ENCODE measurements around the gene CSRP3.
A peak's percentile ranks its signal among the peaks of the same experiment; 100 is the strongest.
"Not testable (repeated sequence)": the region's sequence is repeated elsewhere in the genome, so short reads cannot be mapped to it uniquely, and the experiment has no call there.

Gene CSRP3

DNA sequence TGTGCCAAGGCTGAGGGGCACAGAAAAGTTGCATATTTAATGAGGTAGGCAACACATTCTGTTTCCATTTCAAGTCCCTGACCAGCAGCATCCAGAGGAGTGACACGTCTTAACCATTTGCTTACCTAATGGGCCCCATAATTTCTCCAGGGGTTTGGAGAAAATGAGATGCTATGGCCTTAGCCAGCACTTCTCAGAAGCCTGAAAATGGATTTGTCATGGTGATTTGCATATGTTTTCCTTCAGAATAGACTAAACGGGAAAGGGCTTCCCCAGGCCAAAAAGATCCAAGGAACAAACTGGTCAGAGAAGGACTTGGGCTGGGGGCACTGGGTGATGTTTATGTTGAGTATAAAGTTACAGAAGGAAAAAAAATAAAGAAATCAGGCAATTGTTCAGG is 16.7 kb downstream of the CSRP3 start:
- DNase-seq, result no peak

DNA sequence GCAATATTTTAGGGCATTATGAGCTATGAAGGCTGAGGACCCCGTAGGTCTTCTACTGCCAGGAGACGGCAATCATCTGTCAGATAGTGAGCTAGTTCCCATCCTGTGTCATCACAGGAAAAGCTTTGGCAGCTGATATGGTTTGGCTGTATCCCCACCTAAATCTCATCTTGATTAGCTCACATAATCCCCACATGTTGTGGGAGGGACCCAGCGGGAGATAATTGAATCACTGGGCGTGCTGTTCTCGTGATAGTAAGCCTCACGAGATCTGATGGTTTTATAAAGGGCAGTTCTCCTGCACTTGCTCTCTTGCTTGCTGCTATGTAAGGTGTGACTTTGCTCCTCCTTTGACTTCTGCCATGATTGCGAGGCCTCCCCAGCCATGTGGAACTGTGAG is 18.1 kb downstream of the CSRP3 start:
- no peak for DNase-seq

DNA sequence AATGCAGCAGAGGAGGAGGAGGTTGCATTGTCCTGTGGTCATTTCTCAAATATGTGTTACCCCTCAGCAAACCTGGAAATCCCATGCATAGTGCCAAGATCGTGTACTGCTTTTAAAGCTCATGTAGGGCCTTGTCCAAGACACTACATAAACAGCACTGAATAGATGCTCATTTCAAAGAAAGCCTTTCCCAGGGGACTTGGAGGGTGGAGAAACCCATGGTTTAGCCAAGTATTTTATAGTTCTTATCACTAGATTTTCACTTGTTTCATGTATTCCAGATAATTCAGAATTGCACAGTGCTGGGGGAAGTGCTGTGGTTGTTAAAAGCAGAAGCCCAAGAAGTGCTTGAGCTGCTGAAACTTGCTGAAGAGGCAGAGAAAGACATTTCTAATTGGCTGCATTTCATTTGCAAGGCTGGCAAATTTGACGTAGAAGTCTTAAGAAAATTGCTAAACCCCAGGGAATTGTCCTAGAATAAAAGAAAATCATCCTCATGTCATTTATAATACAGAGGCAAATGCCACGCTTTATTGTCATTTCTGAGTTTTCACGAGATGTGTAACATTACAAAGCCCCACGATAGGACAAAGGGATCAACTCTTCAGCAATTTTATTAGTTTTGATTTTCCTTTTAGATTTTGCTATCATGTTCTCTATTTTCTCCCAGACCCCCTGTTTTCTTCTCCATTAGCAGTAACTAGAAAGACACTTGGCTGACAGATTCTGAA is 20.1 kb downstream of the CSRP3 start:
- no peak for DNase-seq

DNA sequence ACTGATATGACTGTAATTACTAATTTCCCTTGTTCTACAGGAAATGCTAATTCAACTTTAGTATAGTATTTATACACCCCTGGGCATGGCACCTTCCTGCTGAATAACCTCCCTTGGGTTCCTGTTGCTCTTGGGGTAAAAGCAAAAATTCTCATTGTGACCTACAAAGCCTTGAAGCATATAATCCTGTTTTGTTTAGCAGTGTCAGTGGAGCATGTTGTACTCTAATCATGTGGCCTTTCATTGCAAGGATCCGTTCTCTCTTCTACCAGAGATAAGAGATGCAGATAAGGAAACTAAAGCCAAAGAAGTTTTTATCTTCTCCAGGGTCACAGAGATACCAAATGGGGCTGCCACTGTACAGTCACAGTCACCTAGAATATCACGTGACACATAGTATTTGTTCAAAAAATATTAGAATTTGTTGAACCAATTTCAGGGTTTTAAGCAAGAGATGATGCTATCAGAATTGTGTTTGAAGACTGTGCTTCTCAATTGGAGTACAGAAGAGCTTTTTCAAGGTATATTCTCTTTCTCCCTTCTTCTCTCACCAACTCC is 25.1 kb downstream of the CSRP3 start:
- no peak for DNase-seq

DNA sequence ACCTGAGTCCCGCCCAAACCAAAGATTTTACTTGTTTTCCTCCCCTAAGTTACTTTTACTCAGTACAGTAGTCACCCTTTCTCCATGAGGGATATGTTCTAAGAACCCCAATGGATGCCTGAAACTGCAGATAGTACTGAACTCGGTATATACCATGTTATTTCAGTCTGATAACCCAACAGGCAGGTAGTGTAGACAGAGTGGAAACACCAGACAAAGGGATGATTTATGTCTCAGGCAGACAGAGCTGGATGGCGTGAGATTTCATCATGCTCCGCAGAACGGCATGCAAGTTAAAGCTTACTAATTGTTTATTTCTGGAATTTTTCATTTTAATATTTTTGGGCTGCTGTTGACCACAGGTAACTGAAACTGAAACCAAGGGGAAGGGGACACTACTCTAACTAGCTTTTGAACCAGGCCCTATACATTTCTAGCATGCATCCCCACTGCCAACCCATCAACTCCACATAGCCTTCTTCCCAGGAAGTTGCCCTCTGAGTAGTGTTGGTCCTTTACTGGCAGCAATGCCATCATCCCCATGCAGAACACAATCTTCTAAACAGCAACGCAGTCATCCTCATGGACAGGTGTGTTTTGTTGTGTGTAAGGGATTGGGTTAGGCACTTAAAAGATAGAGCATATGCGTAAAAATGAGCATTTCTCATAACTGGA is 27.7 kb downstream of the CSRP3 start:
- DNase-seq, result peak in 1 of 2 experiments; percentile 18

DNA sequence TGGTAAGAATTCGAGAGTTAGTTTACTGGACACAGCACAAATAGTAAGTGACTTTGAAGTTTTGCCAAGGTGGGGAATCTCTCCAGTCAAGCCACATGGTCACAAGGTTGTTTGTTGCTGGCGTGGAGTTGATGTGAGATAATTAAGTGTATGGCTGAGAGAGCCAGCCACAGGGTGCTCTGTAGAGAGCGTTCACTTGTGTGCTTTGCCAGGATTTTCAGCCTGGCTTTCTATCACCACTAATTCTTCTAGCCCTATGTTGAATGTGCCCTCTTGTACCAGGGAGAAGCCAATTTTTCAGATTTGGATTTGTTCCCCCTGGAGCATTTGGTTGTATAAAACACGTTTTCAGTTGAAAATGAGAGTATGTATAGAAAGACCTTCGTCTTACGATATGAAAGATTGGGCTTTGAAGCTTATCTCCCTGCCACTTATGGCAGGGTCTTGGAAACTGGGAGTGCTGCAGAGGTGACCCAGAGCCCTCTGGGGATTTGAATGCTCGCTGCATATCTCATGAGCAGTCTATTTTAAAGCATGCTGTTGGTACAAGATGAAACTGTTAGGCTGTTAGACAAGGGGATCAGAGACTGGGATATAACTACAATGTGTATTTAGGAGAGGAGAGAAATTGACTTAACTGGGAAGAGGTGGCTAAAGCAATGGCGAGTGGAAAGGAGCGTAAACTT is 28.6 kb downstream of the CSRP3 start:
- no peak for DNase-seq

DNA sequence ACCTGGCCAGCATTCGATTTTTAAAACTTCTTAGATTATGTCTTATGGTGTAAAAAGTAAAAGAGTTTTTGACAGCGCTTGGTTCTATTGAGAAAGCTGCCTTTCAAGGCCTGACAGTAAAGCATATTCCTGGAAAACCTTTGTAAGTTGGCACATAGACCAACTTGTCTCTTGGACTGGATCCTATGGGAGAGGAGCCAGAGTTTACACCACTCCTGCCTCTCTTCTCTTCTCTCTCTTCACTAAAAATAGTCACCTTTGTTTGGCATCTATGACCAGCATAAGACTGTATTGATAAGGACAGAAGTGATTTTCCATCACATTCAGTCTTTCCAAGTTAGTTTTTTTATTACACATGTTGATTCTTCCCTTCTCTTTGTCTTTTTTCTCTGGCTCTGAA is 33.7 kb downstream of the CSRP3 start:
- no peak for DNase-seq

DNA sequence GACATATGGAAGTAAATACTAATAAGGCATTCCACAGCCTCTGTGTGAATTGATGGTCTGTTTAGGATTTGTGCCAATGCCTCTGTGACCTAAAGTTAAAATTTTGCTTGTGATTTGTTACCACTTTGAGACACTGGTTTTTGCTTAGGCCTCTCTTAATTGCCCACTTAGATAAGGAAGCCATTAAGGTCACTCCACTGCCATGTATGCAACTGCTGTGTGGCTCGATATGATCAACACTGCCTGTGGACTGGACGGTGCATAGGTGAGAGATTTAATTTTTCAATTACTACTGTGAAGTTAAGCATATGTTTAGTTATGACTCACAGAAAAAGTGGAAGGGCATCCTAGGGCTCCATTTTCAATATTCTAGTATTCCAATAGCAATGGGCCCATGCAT is 36.9 kb downstream of the CSRP3 start:
- no peak for DNase-seq

DNA sequence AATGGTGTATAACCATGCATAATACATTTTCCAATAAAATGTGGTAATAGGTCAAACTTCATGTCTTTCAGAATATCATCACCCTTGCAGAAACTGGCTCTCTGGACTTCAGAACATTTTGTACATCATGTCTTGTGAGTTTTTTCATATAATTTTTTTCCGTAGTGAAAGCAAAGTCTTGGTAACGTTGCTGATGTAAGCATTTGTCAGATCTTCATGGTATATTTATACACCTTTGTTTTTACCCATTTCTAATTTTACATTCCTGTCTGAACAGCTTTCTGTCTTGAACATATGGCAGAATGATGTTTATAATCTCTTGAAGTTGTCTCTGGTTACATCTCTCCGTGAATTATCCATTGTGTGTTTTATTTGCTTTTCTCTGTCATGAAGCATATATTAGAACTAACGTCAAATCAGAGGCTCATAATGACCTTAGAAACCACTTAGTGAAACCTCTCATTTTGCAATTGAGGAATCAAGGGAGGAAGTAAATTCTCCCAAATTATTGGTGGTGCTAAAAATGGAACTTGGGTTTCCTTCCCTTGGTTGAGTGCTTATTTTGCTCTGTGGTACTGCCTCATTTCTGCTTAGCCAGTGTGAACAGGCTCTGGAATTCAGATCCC is 37.4 kb downstream of the CSRP3 start:
- DNase-seq, result no peak

DNA sequence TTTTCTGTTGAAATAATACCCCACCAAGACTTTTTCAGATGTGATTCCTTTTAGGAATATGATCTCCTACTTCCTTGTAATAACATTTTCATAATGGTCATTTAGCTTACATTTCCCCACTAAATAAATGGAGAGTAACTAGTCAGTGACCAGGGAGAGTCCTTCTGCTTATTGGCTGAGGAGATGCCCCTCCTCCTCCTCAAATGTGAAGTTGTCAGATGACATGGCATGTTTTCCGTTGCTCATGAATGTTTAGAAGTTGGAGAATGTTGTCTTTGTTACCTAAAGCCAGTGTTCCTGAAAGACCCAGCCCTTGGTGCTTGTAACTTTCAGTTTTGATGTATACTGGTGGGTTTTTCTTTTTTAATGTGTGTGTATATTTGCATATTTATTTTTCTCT is 38.2 kb downstream of the CSRP3 start:
- no peak for DNase-seq

DNA sequence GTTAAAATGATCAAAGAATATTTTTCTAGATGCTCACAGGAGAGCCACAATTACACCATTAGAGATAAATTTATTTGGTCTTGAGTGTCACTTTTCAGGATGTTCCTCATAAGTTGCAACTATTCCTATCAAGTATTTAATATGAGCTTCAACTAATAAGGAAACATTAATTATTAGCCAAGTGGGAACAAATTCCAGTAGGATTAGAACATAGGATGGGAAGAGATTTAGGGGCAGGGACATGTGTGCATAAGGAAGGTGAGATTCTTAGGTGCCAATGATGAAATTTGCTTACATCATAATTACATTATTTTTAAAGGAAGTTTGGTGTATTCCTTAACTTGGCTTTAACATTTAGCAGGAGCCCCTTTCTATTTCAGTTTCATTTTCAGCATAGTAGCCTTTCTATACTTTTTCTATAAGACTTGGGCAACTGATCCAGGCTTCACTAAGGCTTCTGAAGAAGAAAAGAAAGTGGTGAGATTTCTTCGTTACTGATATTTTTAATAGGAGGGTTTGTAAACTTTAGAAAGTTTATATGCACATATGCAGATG is 38.8 kb downstream of the CSRP3 start:
- DNase-seq, result no peak

DNA sequence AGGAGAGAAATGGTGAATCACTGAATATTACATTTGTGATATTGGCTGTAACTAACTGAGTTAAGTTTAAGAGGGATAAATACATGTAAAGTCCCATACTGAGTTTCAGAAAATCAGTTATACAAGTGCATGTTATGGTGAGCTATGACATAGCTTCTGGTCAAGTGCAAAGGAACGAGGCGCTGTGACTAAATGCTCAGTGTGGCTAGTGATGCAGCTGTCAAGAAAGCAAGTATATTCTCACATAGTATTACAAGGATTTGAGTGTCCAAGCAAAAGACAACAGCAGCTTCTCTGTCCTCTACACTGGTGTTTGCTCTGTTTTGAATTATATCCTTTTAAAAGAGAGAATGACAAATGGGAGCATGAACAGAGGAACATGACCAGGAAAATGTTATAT is 40.1 kb downstream of the CSRP3 start:
- DNase-seq, result no peak

DNA sequence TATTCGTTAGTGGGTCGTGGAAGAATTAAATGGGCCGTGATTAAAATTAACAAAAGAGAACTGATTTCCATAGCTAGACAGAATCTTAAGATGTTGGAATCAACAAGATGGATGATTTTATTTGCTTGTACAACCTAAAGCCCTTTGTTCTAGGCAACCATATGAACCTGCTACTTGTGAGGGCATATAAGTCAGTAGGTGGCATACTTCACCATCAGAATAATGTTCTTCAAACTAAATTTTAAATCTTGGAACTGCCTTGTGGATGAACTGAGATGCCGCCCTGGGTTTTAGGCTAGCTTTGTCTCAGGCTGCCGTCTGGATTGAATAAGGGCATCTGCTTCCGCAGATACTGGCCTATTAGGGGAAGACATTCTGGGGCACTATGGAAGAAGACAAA is 40.9 kb downstream of the CSRP3 start:
- no peak for DNase-seq

DNA sequence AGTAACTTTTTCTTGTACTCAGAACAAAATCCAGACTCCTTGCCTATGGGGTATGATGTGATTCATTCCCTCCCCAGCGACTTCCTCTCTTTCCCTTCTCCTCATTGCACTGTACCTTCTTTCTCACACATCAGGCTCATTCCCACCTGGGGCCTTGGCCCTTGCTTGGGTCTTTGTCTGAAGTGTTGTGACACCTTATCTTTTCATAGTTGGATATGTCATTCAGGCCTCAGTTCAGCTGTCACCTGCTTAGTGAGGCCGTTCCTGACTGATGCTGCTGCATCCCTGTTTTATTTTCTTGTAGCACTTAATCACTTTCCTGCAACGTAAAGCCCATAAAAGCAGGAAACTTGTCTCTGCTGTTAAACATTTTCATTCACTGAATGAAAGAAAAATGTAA is 44.9 kb downstream of the CSRP3 start:
- no peak for DNase-seq

DNA sequence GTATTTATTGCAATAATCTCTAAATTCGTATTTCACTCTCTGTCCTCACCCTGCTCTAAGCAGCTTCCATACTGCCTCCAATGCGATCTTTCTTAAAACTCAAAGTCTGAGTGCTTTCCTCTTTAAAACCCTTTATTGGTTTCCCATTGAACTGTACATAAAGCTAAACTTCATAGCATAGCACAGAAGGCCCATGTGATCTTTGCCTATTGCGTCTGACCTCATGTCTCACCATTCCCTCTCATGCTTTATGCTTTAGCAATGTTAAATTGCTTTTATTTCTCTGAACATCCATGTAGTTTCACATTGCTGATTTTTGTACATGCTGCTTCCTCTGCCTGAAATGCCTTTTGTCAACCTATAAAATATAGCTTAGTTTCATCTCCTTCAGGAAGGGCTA is 56.5 kb downstream of the CSRP3 start:
- no peak for DNase-seq

DNA sequence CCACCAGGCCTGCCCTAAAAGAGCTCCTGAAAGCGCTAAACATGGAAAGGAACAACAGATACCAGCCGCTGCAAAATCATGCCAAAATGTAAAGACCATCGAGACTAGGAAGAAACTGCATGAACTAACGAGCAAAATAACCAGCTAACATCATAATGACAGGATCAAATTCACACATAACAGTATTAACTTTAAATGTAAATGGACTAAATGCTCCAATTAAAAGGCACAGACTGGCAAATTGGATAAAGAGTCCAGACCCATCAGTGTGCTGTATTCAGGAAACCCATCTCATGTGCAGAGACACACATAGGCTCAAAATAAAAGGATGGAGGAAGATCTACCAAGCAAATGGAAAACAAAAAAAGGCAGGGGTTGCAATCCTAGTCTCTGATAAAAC is 64.9 kb downstream of the CSRP3 start:
- DNase-seq, result not testable (repeated sequence)

DNA sequence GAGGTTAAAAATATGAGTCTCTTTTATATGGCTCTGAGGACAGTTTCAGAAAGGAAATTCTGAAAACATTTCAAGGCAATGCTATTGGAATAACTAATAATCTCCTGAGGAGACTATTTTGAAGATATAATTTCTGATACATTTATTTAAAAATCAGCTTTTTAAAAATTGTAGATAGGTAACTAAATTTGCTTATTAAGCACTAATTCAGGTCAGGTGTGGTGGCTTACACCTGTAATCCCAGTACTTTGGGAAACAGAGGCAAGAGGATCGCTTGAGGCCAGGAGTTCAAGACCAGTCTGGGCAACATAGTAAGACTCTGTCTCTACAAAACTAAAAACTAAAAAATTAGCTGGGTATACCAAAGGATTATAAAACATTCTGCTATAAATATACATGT is 67.8 kb downstream of the CSRP3 start:
- DNase-seq, result no peak

Measured in NCI-H1930 (cell line).